T-cell (primary cell): ENCODE data around the gene MAP2K5. TPM values are rescaled to one million over a fixed set of nuclear protein-coding genes. Genes with fewer than 3 reads are reported as not detected.

Experiments
- ATAC-seq, 4 experiments: fragments of 200-7000 bp in 3 of 4; fragments of 150-1000 bp in 1 of 4; cut with Tn5 transposase; replicated peaks in 1 of 4; 1 replicate in 3 of 4; 2 replicates in 1 of 4; pipeline ENCODE4 v1.10.0; 2021; ENCODE audit warnings: moderate library complexity in 3 of 4, mild to moderate bottlenecking in 2 of 4, moderate number of reproducible peaks in 1 of 4
- CTCF ChIA-PET, 2 donors: fragments of 300-600 bp; sonication (Branson Sonifier 250); formaldehyde crosslinking; loops; one replicate each; lab custom pipeline; 2022; ENCODE audit warnings: antibody characterized with exemption in 2 of 2; lab: Charles Lee
- POLR2A ChIA-PET, 2 donors: fragments of 300-600 bp; sonication (Branson Sonifier 250); formaldehyde crosslinking; loops; one replicate each; lab custom pipeline; 2022; ENCODE audit warnings: antibody characterized with exemption in 2 of 2; lab: Charles Lee
- DNase-seq, 35 experiments: peaks; one replicate each; pipeline versions ENCODE4 v3.0.0 to v3.0.0-alpha.2; 2013 to 2023
- H3K27ac ChIP-seq: one replicate; pipeline ENCODE4 v1.5.1; 2013; ENCODE audit warnings: low read length
- H3K27me3 ChIP-seq, 2 experiments: replicated peaks in 1 of 2; 1 replicate in 1 of 2; 2 replicates in 1 of 2; pipeline versions ENCODE4 v1.6.1 to v1.7.0; 2013; ENCODE audit warnings: low read length in 1 of 2, mixed read lengths in 1 of 2; ENCODE audit not compliant: control insufficient read depth in 2 of 2, insufficient read depth in 2 of 2; ENCODE audit errors: extremely low read depth in 1 of 2
- H3K36me3 ChIP-seq, 2 donors: 1 replicate in 1 of 2; 2 replicates in 1 of 2; pipeline versions ENCODE4 v1.6.1 to v1.7.0; 2013; ENCODE audit warnings: low read length in 1 of 2; ENCODE audit not compliant: control insufficient read depth in 2 of 2, insufficient read depth in 1 of 2; ENCODE audit errors: extremely low read depth in 1 of 2
- H3K4me1 ChIP-seq, 2 experiments: 1 replicate in 1 of 2; 2 replicates in 1 of 2; pipeline versions ENCODE4 v1.6.1 to v1.7.0; 2013; ENCODE audit warnings: low read length in 2 of 2, mixed read lengths in 1 of 2; ENCODE audit not compliant: insufficient read depth in 2 of 2, control insufficient read depth in 1 of 2; ENCODE audit errors: extremely low read depth in 1 of 2
- H3K4me3 ChIP-seq, 2 donors: 1 replicate in 1 of 2; 2 replicates in 1 of 2; pipeline versions ENCODE4 v1.5.1 to v1.7.0; 2013; ENCODE audit warnings: mild to moderate bottlenecking in 2 of 2, low read length in 1 of 2, moderate library complexity in 1 of 2; ENCODE audit not compliant: control insufficient read depth in 1 of 2; ENCODE audit errors: extremely low read depth in 1 of 2
- H3K9me3 ChIP-seq: 2 replicates; pipeline ENCODE4 v1.7.0; 2013
- H3K27ac Mint-ChIP-seq, 2 donors: one replicate each; pipeline ENCODE4 v1.8.0; 2020 to 2021; ENCODE audit warnings: mild to moderate bottlenecking in 2 of 2, mixed read lengths in 2 of 2
- H3K27me3 Mint-ChIP-seq, 2 donors: one replicate each; pipeline ENCODE4 v1.8.0; 2021 to 2022; ENCODE audit warnings: mixed read lengths in 2 of 2
- H3K36me3 Mint-ChIP-seq: one replicate; pipeline ENCODE4 v1.8.0; 2021; ENCODE audit warnings: mixed read lengths
- H3K4me1 Mint-ChIP-seq, 3 donors: one replicate each; pipeline ENCODE4 v1.8.0; 2020 to 2022; ENCODE audit warnings: mixed read lengths in 3 of 3, mild to moderate bottlenecking in 1 of 3
- H3K4me3 Mint-ChIP-seq, 3 donors: one replicate each; pipeline ENCODE4 v1.8.0; 2020 to 2022; ENCODE audit warnings: mild to moderate bottlenecking in 3 of 3, mixed read lengths in 3 of 3, moderate library complexity in 3 of 3
- H3K9me3 Mint-ChIP-seq, 3 donors: one replicate each; pipeline ENCODE4 v1.8.0; 2020 to 2022; ENCODE audit warnings: mixed read lengths in 3 of 3
- WGBS: methylation state at CpG from one replicate; pipeline ENCODE4 v1.1.5; 2013; ENCODE audit warnings: missing lambda C conversion rate; ENCODE audit not compliant: insufficient coverage; 5-methylcytosine and 5-hydroxymethylcytosine counted together
- total RNA-seq, 35 experiments: library from RNA in 6 of 35; stranded (reverse) in 6 of 35; fragments of 120-200 nt in 1 of 35; gene quantifications; one replicate each; pipeline versions ENCODE4 v1.2.1 to v1.2.4 and lab custom pipeline; 2013 to 2026

Gene MAP2K5
- total RNA-seq, 5 donors from 2014 or later (not counting 1 experiment from before 2014, with no cell fraction given), result 24.5 to 35.5 (median 28.5) TPM

DNA sequence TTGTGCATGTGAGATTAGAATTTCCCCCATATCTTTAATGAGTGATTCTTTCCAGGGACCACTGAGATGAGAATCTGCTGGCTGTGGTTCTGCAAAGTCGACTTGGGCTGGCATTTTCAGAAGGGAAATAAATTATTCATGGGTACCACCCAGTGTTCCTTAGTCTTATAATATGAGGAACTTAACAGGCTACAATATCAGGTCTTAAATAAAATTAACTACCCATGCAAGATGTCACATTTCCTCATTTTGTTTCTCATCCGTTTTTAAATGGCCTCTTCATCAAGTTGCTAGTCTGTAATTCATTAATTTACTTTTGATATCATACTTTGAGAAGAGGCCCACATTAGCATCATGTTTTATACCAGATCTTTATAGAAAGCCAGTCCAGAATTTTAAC, 224.5 kb downstream of the MAP2K5 start:
- ATAC-seq (no peak), DNase-seq (no peak)
- ChIA-PET CTCF (no interaction called here), POLR2A (no interaction called here)
- Histone ChIP-seq H3K36me3 (no peaks in the 10 kb centered on the region), H3K4me1 (peaks cover 6 to 23% of the 10 kb centered on the region in 2 experiments), H3K4me3 (no peak overlapping the region), H3K27me3 (no peaks in the 10 kb centered on the region), H3K27ac (no peak overlapping the region), H3K9me3 (no peaks in the 10 kb centered on the region)
- Mint-ChIP-seq H3K9me3 (no peaks in the 10 kb centered on the region), H3K4me1 (peaks cover 24 to 39% (median 30%) of the 10 kb centered on the region in 3 donors), H3K4me3 (no peak overlapping the region), H3K36me3 (peaks cover 38% of the 10 kb centered on the region), H3K27me3 (no peaks in the 10 kb centered on the region), H3K27ac (no peak overlapping the region)
- WGBS, result no CpG with 5 or more reads among the region's 2 CpGs

DNA sequence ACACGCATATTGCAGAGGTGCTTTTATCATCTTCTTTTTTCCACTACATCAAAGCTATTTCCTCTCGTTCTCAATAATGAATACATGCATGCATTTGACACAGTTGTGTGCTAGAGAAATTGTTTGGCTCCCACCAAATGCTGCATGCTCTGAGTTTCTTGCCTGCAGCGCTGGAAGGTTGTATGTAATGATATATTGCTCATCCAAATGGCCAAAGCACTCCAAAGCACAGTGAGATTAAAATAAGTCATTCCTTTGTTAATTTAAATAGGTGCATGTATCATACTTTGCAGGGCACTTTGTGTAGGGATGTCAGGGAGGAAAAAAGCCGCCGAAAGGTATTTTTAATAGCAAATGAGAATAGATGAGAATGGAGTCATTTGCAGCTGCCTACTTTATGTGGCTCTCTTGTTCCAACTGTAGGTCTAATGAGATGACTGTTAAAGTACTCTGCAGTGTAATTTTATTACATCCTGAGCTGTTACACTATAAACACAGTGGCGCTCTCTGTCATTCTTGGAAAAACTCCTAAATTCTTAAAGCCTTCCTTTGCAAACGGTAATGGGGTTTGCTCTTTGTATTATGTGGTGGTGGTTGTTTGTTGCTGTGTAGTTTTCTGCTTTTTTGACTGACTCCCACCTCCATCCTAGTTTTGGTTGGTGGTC, 225.9 kb downstream of the MAP2K5 start:
- CTCF ChIA-PET, result no interaction called here
- H3K9me3 Mint-ChIP-seq, result no peaks in the 10 kb centered on the region
- POLR2A ChIA-PET, result no interaction called here

DNA sequence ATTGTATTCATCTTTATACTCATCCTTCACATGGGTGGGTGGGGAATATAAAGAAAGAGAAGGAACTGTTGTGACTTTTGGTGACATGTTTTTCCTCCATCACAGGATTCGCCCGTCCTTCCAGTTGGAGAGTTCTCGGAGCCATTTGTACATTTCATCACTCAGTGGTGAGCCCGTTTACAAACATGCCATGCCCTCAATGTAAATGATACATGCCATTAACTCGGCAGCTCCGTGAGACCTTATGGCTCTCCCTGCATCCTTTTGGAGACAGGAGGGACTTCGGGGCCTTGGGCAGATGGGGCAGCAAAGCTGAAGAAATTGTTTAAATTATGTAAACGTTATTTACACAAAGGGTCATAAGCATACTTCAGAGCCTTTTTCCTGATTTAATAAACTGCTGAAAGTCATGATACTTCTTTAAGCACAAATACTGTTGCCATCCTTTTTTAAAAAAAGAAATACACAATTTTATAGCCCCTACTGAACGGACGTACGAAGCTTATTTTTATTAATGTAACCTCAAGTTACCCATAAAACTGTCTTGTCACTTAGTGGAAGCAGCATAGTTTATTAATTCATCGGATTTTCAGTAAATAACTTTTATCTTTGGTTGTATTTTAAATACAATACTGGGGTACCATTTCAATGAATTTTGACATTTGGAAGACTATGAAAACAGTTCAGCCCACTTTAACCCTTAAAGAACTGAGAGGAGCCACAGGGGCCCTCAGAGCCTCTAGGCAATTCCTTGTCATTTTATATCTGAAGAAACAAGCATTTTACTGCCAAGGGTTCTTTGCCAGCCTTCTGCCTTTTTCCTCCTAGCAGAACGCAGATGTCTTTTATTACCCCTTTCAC, 227.2 kb downstream of the MAP2K5 start:
- ChIA-PET CTCF (no interaction called here), POLR2A (no interaction called here)
- ATAC-seq, result no peak

More for the DNA sequence above, 225.9 kb downstream of the MAP2K5 start:
- no peaks in the 10 kb centered on the region for H3K27me3 ChIP-seq
- no peak for ATAC-seq
- no peak overlapping the region for H3K4me3 Mint-ChIP-seq
- H3K36me3 Mint-ChIP-seq, result peaks cover 38% of the 10 kb centered on the region
- H3K9me3 ChIP-seq, result no peaks in the 10 kb centered on the region
- H3K4me1 ChIP-seq, result peaks cover 0 to 9% of the 10 kb centered on the region in 2 experiments
- DNase-seq, result no peak
- H3K36me3 ChIP-seq, result no peaks in the 10 kb centered on the region
- H3K4me1 Mint-ChIP-seq, result peaks cover 9 to 25% (median 16%) of the 10 kb centered on the region in 3 donors
- no peak overlapping the region for H3K4me3 ChIP-seq
- H3K27ac Mint-ChIP-seq, result no peak overlapping the region
- no peaks in the 10 kb centered on the region for H3K27me3 Mint-ChIP-seq
- no CpG with 5 or more reads among the region's 7 CpGs for WGBS
- no peak overlapping the region for H3K27ac ChIP-seq

DNA sequence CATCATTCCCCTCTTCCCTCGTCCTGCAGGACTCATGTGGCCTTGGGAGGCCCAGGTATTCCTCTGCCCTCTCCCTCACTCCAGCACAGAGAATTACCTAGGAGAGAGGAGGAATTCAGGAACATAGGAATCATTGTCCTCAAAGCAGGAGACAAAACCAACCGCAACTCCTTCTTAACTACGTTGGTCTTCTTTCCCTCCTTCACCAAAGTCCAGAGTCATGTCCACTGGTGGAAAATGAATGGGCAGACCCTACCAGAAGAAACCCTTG, 227.8 kb downstream of the MAP2K5 start:
- Mint-ChIP-seq H3K9me3 (no peaks in the 10 kb centered on the region), H3K4me3 (no peak overlapping the region), H3K27ac (no peak overlapping the region), H3K36me3 (peaks cover 46% of the 10 kb centered on the region), H3K4me1 (peaks cover 4 to 21% (median 10%) of the 10 kb centered on the region in 3 donors), H3K27me3 (no peaks in the 10 kb centered on the region)
- ChIA-PET CTCF (no interaction called here), POLR2A (no interaction called here)
- Histone ChIP-seq H3K27ac (no peak overlapping the region), H3K4me1 (peaks cover 0 to 7% of the 10 kb centered on the region in 2 experiments), H3K27me3 (no peaks in the 10 kb centered on the region), H3K9me3 (no peaks in the 10 kb centered on the region), H3K36me3 (peaks cover 0 to 5% of the 10 kb centered on the region in 2 donors), H3K4me3 (no peak overlapping the region)
- no CpG with 5 or more reads among the region's 3 CpGs for WGBS
- ATAC-seq (no peak), DNase-seq (no peak)

More for the DNA sequence above, 227.2 kb downstream of the MAP2K5 start:
- 100% methylated on average over 2 of the region's 13 CpGs for WGBS
- H3K4me1 Mint-ChIP-seq, result peaks cover 4 to 21% (median 10%) of the 10 kb centered on the region in 3 donors
- Histone ChIP-seq H3K4me3 (no peak overlapping the region), H3K27ac (no peak overlapping the region), H3K36me3 (peaks cover 0 to 5% of the 10 kb centered on the region in 2 donors), H3K27me3 (no peaks in the 10 kb centered on the region), H3K9me3 (no peaks in the 10 kb centered on the region), H3K4me1 (peaks cover 0 to 7% of the 10 kb centered on the region in 2 experiments)
- no peaks in the 10 kb centered on the region for H3K9me3 Mint-ChIP-seq
- no peak for DNase-seq
- H3K36me3 Mint-ChIP-seq, result peaks cover 41% of the 10 kb centered on the region
- no peaks in the 10 kb centered on the region for H3K27me3 Mint-ChIP-seq
- H3K27ac Mint-ChIP-seq, result no peak overlapping the region
- no peak overlapping the region for H3K4me3 Mint-ChIP-seq

DNA sequence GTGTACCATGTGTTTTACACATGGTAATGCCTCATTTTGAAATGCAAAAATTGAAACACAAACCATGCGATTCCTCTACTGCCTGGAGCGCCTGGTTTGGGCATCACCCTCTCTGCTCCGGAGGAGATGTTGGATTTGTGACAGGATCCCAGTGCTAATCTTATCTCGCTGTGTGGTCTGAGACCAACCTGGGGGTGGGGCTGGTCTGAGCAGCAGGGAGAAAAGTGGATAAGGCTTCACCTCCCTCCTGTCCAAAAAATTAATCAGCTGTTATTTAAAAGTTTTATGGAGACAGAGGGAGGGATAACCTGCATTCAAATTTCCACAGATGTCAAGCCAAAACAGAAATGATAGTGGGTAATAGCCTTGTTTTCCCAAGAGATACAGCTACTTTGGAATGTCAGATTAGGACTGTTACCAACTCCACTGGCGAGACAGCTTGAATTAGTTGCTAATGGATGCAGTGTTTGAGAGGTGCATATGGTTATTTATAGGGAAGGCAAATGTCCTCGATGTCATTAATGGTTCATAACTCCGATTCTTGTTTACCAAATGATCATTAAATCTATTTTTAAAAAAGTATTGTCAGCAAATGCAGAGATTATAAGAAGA, 228.8 kb downstream of the MAP2K5 start:
- Mint-ChIP-seq H3K4me1 (peaks cover 0 to 12% (median 8%) of the 10 kb centered on the region in 3 donors), H3K9me3 (no peaks in the 10 kb centered on the region), H3K27me3 (no peaks in the 10 kb centered on the region), H3K27ac (no peak overlapping the region), H3K4me3 (no peak overlapping the region), H3K36me3 (peaks cover 45% of the 10 kb centered on the region)
- 100% methylated on average over 2 of the region's 7 CpGs for WGBS
- ChIA-PET CTCF (interaction anchor here in 1 of 2 donors (0.6 kb wide), 1 partner anchor 19 kb away, joined by 10 read pairs; no protein-coding TSS in a partner anchor), POLR2A (interaction anchor here in 1 of 2 donors (0.5 kb wide), 1 partner anchor 1434 kb away, joined by 4 read pairs; no protein-coding TSS in a partner anchor)
- H3K36me3 ChIP-seq, result peaks cover 0 to 5% of the 10 kb centered on the region in 2 donors
- H3K4me1 ChIP-seq, result peaks cover 0 to 4% of the 10 kb centered on the region in 2 experiments
- H3K4me3 ChIP-seq, result no peak overlapping the region
- DNase-seq (no peak), ATAC-seq (no peak)
- H3K9me3 ChIP-seq, result no peaks in the 10 kb centered on the region
- H3K27me3 ChIP-seq, result no peaks in the 10 kb centered on the region
- no peak overlapping the region for H3K27ac ChIP-seq

DNA sequence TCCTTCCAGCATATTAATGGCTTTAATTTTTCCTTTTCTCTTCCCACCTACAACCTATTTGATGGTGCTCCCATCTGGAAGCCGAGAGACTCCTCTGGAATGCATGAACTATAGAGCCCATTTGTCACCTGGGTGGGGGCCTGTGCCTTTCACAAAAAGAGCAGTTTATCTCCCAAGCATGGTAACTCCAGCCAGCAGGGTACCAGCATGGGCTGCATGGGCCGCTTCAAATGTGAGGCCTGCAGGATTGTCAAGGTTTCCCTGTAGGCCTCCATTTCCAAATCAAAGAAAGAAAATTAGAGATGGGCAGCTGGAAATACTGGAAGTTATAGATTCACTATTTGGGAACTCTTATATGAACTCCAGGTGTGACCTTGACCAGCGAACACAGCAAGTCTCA, 232.1 kb downstream of the MAP2K5 start:
- WGBS, result 83% methylated on average over 2 of the region's 3 CpGs
- H3K4me1 Mint-ChIP-seq, result peaks cover 0 to 2% (median 0%) of the 10 kb centered on the region in 3 donors

More for the DNA sequence above, 232.1 kb downstream of the MAP2K5 start:
- Histone ChIP-seq H3K4me3 (no peak overlapping the region), H3K4me1 (no peaks in the 10 kb centered on the region), H3K9me3 (no peaks in the 10 kb centered on the region), H3K27me3 (no peaks in the 10 kb centered on the region), H3K36me3 (peaks cover 0 to 5% of the 10 kb centered on the region in 2 donors), H3K27ac (no peak overlapping the region)
- no peak overlapping the region for H3K27ac Mint-ChIP-seq
- H3K27me3 Mint-ChIP-seq, result no peaks in the 10 kb centered on the region
- DNase-seq (no peak), ATAC-seq (no peak)
- CTCF ChIA-PET, result no interaction called here
- no peak overlapping the region for H3K4me3 Mint-ChIP-seq
- peaks cover 26% of the 10 kb centered on the region for H3K36me3 Mint-ChIP-seq
- POLR2A ChIA-PET, result no interaction called here
- no peaks in the 10 kb centered on the region for H3K9me3 Mint-ChIP-seq
